T-helper 17 cell (primary cell): ENCODE data around the gene MYL4. TPM values are rescaled to one million over a fixed set of nuclear protein-coding genes. Genes with fewer than 3 reads are reported as not detected.
A peak's percentile ranks its signal among the peaks of the same experiment; 100 is the strongest.
"Not testable (repeated sequence)": the region's sequence is repeated elsewhere in the genome, so short reads cannot be mapped to it uniquely, and the experiment has no call there.

Source experiments
- ATAC-seq: fragments of 150-1000 bp; cut with Tn5 transposase; 2 replicates; pipeline ENCODE4 v1.10.0; 2021; ENCODE audit warnings: mild to moderate bottlenecking, moderate library complexity
- DNase-seq, 3 donors: peaks; one replicate each; pipeline versions ENCODE4 v3.0.0 to v3.0.0-alpha.2; 2020 to 2021
- H3K9me3 ChIP-seq: one replicate; pipeline ENCODE4 v1.7.0; 2013; ENCODE audit warnings: low read length, mild to moderate bottlenecking; ENCODE audit not compliant: control insufficient read depth, poor library complexity, severe bottlenecking
- H3K27ac Mint-ChIP-seq: one replicate; pipeline ENCODE4 v1.8.0; 2022; ENCODE audit warnings: mild to moderate bottlenecking, moderate library complexity, mixed read lengths
- H3K27me3 Mint-ChIP-seq: one replicate; pipeline ENCODE4 v1.8.0; 2022; ENCODE audit warnings: mixed read lengths
- H3K36me3 Mint-ChIP-seq: one replicate; pipeline ENCODE4 v1.8.0; 2022; ENCODE audit warnings: low read depth, mixed read lengths
- H3K4me1 Mint-ChIP-seq: one replicate; pipeline ENCODE4 v1.8.0; 2022; ENCODE audit warnings: mild to moderate bottlenecking, mixed read lengths
- H3K4me3 Mint-ChIP-seq: one replicate; pipeline ENCODE4 v1.8.0; 2022; ENCODE audit warnings: mild to moderate bottlenecking, moderate library complexity, mixed read lengths
- total RNA-seq, 4 donors: library from RNA in 2 of 4; stranded (reverse) in 2 of 4; gene quantifications; one replicate each; pipeline ENCODE4 v1.2.3 and lab custom pipeline; 2022 to 2026

The MYL4 gene
- not detected for total RNA-seq
- 0 reads per million in 2 donors for total RNA-seq (lab: John Stamatoyannopoulos, UW)

- DNase-seq (no peak), ATAC-seq (no peak)
- Mint-ChIP-seq H3K27ac (peak within 1 kb of the TSS; percentile 97), H3K27me3 (no peaks in the 10 kb centered on the region), H3K4me1 (peaks cover 31% of the 10 kb centered on the region), H3K4me3 (no peak within 1 kb of the TSS), H3K36me3 (no peaks in the 10 kb centered on the region)
- H3K9me3 ChIP-seq, result no peaks in the 10 kb centered on the region
These were observed at the start of gene MYL4 for GRCh38 chr17:47208744-47209488. TSS of gene MYL4 (plus strand) at chr17:47209348. CDS start at chr17:47209423, 75 bp downstream.

DNA sequence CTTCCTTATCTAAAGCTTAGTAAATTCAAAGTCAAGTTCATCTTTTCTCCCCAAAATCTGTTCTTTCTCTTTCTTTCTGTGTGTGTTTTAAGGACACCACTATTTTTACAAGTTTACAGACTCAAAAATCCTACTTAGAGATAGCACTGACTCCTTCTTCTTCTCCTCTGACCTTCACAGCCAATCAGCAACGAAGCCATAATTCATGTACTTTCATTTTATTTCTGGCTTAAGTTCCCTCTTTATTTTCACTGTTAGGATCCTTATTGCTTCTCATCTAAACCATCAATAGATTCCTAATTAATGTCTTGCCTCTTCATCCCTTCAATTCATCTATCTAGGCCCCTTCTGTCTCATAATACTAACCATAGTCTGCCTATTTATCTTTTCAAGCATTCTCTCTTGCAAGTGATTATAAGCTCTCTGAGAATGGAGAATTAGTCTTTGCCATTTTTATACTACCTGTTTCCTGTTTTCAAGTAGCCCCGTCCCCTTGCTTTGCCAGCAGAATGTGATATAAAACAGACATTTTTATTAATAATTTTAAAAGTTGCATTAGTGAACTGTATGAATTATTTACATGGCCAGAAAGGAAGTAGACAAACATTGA, 47.0 kb upstream of the MYL4 start:
- ATAC-seq, result no peak
- peaks cover 6% of the 10 kb centered on the region for H3K36me3 Mint-ChIP-seq
- DNase-seq, result no peak
- peak overlapping the region; percentile 89 for H3K27ac Mint-ChIP-seq
- H3K4me3 Mint-ChIP-seq, result peak overlapping the region; percentile 78
- peaks cover 12% of the 10 kb centered on the region for H3K4me1 Mint-ChIP-seq
- no peaks in the 10 kb centered on the region for H3K9me3 ChIP-seq
- H3K27me3 Mint-ChIP-seq, result no peaks in the 10 kb centered on the region

DNA sequence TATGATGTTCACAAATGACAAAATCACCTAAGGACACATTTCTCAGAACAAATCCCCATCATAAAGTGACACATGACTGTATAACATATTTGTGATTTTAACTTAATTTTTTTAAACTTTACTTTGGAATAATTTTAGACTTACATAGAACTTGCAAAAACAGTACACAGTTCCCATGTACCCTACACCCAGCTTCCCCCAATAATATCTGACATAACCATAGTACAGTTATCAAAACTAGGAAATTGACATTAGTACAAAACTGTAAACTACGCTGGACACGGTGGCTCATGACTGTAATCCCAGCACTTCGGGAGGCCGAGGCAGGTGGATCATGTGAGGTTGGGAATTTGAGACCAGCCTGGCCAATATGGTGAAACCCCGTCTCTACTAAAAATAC, 44.9 kb upstream of the MYL4 start:
- Mint-ChIP-seq H3K4me1 (peaks cover 14% of the 10 kb centered on the region), H3K36me3 (peaks cover 8% of the 10 kb centered on the region), H3K27me3 (no peaks in the 10 kb centered on the region), H3K4me3 (no peak overlapping the region), H3K27ac (peak overlapping the region; percentile 89)
- ATAC-seq (no peak), DNase-seq (no peak)
- no peaks in the 10 kb centered on the region for H3K9me3 ChIP-seq

DNA sequence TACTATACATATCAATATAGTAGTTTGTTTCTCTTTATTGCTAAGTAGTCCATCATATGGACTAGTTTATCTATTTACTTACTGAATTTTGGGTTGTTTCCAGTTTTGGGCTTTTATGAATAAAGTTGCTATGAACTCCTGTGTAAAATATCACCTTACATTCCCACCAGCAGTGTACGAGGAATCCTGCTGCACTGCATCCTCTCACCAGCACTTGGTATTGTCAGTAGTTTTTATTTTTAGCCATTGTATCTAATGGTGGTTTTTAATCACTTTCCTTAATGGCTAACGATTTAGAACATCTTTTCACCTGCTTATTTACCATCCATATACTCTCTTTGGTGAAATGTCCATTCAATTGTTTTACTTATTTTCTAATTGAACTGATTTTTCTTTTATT, 44.0 kb upstream of the MYL4 start:
- Mint-ChIP-seq H3K4me1 (peaks cover 14% of the 10 kb centered on the region), H3K27me3 (no peaks in the 10 kb centered on the region), H3K4me3 (no peak overlapping the region), H3K27ac (peak overlapping the region; percentile 86), H3K36me3 (peaks cover 8% of the 10 kb centered on the region)
- no peak for ATAC-seq
- DNase-seq, result no peak
- no peaks in the 10 kb centered on the region for H3K9me3 ChIP-seq

DNA sequence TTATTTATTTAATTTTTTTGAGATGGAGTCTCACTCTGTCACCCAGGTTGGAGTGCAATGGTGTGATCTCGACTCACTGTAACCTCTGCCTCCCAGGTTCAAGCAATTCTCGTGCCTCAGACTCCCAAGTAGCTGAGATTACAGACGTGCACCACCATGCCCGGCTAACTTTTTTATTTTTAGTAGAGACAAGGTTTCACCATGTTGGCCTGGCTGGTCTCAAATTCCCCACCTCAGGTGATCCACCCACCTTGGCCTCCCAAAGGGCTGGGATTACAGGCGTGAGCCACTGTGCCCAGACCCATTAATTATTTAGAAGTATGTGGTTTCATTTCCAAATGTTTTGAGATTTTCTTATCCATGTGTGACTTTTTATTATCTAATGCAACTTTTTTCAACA, 42.3 kb upstream of the MYL4 start:
- H3K36me3 Mint-ChIP-seq, H3K27me3 Mint-ChIP-seq, ATAC-seq, DNase-seq, H3K9me3 ChIP-seq, H3K4me3 Mint-ChIP-seq: not testable (repeated sequence)
- Mint-ChIP-seq H3K4me1 (peaks cover 13% of the 10 kb centered on the region), H3K27ac (peak overlapping the region; percentile 86)

- not testable (repeated sequence) for ATAC-seq, DNase-seq, H3K36me3 Mint-ChIP-seq, H3K27me3 Mint-ChIP-seq, H3K27ac Mint-ChIP-seq, H3K9me3 ChIP-seq, H3K4me1 Mint-ChIP-seq, H3K4me3 Mint-ChIP-seq
These were observed 40.3 kb upstream of the MYL4 start for GRCh38 chr17:47168896-47169295.

DNA sequence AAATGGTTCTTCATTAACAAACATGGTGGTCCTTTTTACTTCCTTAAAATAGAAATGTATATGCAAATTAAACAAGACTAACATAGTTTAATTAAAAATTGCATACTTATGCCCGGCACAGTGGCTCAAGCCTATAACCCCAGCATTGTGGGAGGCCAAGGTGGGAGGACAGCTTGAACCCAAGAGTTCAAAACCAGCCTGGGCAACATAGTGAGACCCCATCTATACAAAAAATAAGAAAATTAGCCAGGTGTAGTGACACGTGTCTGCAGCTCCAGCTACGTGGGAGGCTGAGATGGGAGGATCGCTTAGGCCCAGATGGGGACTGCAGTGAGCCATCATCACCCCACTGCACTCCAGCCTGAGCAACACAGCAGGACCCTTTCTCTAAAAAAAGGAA, 38.4 kb upstream of the MYL4 start:
- H3K36me3 Mint-ChIP-seq, result peaks cover 4% of the 10 kb centered on the region
- H3K27ac Mint-ChIP-seq, result peak overlapping the region; percentile 29

GRCh38 chr17:47172696-47173565, 36.2 kb upstream of the MYL4 start:
- Mint-ChIP-seq H3K4me3 (no peak overlapping the region), H3K4me1 (peaks cover 15% of the 10 kb centered on the region), H3K27ac (no peak overlapping the region), H3K27me3 (no peaks in the 10 kb centered on the region), H3K36me3 (no peaks in the 10 kb centered on the region)
- no peaks in the 10 kb centered on the region for H3K9me3 ChIP-seq
- ATAC-seq, result no peak
- DNase-seq, result no peak

More for the DNA sequence above, 38.4 kb upstream of the MYL4 start:
- H3K9me3 ChIP-seq, result no peaks in the 10 kb centered on the region
- ATAC-seq, result no peak
- DNase-seq, result no peak
- no peaks in the 10 kb centered on the region for H3K27me3 Mint-ChIP-seq
- H3K4me1 Mint-ChIP-seq, result peaks cover 8% of the 10 kb centered on the region
- H3K4me3 Mint-ChIP-seq, result no peak overlapping the region

GRCh38 chr17:47174823-47175222, 34.3 kb upstream of the MYL4 start:
- H3K27me3 Mint-ChIP-seq, ATAC-seq, DNase-seq, H3K36me3 Mint-ChIP-seq, H3K9me3 ChIP-seq, H3K4me3 Mint-ChIP-seq: not testable (repeated sequence)
- H3K27ac Mint-ChIP-seq, result peak overlapping the region; percentile 90
- peaks cover 23% of the 10 kb centered on the region for H3K4me1 Mint-ChIP-seq

DNA sequence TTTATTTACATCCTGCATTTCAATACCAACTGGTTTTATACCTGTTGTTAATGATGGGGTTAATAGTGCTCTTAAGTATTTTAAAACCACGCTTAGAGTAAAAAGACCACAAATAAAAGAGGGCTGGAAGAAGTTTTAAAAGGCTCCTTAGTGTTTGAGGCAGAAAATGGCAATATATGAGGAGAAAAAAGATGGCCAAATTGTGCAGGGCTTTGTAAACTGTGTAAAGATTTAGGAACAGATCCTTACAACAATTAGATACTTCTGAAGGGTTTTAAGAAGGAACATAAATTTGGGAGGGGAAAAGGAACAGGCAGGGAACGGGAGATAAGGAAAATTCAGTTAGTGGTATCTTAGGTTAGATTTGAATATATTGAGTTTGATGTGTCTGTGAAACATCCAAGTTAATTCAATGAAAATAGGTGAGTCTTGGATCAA, 32.7 kb upstream of the MYL4 start:
- no peak for ATAC-seq
- Mint-ChIP-seq H3K27me3 (no peaks in the 10 kb centered on the region), H3K36me3 (peaks cover 4% of the 10 kb centered on the region), H3K4me1 (peaks cover 28% of the 10 kb centered on the region), H3K4me3 (no peak overlapping the region), H3K27ac (peak overlapping the region; percentile 65)
- no peaks in the 10 kb centered on the region for H3K9me3 ChIP-seq
- DNase-seq, result no peak

DNA sequence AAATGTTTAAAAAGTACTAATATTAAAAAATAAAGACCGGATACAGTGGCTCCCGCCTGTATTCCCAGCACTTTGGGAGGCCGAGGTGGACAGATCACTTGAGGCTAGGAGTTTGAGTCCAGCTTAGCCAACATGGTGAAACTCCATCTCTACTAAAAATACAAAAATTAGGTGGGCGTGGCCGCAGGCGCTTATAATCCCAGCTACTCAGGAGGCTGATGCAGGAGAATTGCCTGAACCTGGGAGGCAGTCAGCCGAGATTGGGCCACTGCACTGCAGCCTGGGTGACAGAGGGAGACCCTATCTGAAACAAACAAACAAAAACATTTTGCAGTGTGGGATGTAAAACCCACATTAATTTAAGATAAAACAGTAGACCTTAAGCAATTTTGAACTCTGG, 31.9 kb upstream of the MYL4 start:
- no peaks in the 10 kb centered on the region for H3K9me3 ChIP-seq
- Mint-ChIP-seq H3K4me3 (no peak overlapping the region), H3K27me3 (no peaks in the 10 kb centered on the region), H3K27ac (no peak overlapping the region), H3K36me3 (peaks cover 4% of the 10 kb centered on the region), H3K4me1 (peaks cover 36% of the 10 kb centered on the region)
- ATAC-seq, result no peak
- no peak for DNase-seq

DNA sequence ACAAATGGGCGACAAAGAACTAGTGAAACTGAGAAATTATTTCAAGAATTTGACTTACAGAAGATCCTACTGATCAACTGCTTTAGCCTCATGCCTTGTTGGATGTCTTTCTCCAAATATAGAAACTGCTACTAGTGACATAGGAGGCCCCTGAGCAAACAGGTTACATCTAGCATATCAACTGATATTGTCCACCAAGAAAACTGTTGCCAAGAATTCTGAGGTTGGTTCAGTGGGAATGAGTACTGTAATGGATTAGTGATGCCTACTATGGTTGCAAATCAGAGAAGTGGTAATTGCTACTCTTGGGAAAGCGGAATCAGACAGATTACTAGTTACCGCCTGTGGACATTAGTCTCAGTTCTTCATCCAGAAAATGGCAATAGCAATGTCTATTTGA, 30.0 kb upstream of the MYL4 start:
- no peak overlapping the region for H3K4me3 Mint-ChIP-seq
- ATAC-seq (no peak), DNase-seq (no peak)
- peaks cover 36% of the 10 kb centered on the region for H3K4me1 Mint-ChIP-seq
- H3K36me3 Mint-ChIP-seq, result peaks cover 4% of the 10 kb centered on the region
- H3K9me3 ChIP-seq, result no peaks in the 10 kb centered on the region
- no peaks in the 10 kb centered on the region for H3K27me3 Mint-ChIP-seq
- no peak overlapping the region for H3K27ac Mint-ChIP-seq

- no peak for DNase-seq
- peak overlapping the region; percentile 27 for H3K27ac Mint-ChIP-seq
- no peaks in the 10 kb centered on the region for H3K27me3 Mint-ChIP-seq
- H3K36me3 Mint-ChIP-seq, result peaks cover 4% of the 10 kb centered on the region
- H3K4me1 Mint-ChIP-seq, result peaks cover 40% of the 10 kb centered on the region
- no peak overlapping the region for H3K4me3 Mint-ChIP-seq
- H3K9me3 ChIP-seq, result no peaks in the 10 kb centered on the region
- ATAC-seq, result no peak
These were observed 28.8 kb upstream of the MYL4 start for GRCh38 chr17:47180337-47180736.
